Activated T-helper 1 cell treated with Interleukin-2 at 50 U/mL for 16 hours (primary cell): ENCODE results near the gene EFCAB14.
"Not testable (repeated sequence)": the region's sequence is repeated elsewhere in the genome, so short reads cannot be mapped to it uniquely, and the experiment has no call there.

Experiments used
- DNase-seq: peaks from one replicate; pipeline ENCODE4 v3.0.0-alpha.2; 2020; ENCODE audit warnings: low read depth

Gene EFCAB14

DNA sequence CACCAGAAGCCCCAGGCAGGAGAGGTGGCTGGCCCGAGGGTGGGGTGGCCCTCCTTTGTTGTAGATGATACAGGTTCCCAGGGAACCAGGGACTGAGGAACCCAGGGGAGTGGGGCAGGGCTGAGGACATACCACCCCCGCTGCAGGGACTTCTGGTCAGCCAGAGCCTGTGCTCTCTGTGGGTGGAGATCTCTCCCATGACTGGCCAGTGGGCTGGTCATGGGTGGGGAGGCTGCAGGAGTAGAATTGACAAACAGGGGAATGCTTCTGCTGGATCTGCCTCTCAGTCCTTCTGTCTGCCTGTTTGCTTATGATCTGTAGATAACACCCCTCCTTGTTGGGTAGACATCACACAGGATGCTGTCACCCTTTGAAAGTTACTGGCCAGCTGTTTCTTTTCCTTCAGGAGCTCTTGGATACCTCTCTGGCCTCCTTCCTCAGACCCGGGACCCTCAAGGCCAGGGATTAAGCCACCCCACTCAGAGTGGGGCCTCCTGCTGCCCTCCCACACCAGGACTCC lies 2.8 kb upstream of the EFCAB14 start:
- no peak for DNase-seq

DNA sequence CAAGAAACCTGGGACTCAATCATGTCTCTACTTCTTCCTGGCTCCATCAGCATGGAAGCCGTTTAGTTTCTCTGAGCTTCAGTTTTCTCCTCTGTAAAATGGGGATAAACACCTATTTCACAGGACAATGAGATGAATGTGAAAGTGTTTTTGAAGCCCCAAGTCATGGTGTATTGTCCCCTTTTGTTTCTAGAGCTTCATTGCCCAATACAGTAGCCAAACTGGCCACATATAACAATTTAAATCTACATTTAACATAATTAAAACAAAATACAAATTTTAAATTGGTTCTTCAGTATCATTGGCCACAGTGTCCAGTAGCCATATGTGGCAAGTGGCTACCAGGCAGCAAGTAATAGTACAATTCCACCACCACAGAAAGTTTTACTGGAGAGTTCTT lies 2.3 kb upstream of the EFCAB14 start:
- no peak for DNase-seq

DNA sequence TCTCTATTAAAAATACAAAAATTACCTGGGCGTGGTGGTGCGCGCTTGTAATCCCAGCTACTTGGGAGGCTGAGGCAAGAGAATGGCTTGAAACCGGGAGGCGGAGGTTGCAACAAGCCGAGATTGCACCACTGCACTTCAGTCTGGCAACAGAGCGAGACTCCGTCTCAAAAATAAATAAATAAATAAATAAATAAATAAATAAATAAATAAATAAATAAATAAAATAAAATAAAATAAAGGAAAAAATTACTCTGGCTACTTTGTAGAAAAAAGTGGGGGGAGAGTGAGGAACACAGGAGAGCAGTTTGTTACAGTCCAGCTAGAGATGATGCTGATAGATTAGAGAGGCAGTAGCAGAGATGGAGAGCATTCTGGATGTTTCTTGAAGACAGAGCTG lies 1.4 kb upstream of the EFCAB14 start:
- DNase-seq, result not testable (repeated sequence)

DNA sequence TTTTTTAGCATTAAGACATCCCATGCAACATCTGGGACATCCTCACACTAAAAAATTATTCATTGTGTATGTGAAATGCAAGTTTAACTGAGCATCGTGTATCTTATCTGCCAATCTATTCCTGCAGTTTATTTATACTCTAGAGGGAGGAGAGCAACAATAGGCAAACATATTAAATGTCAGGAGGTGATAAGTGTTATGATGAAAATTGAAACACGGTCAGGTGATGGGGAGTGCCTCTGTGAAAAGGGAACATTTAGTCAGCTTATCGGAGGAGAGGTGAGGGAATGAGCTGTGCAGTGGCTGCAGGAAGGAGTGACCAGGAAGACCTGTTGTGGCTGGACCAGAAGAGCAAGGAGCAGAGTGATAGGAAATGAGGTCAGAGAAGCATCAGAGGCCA lies 775 bp upstream of the EFCAB14 start:
- no peak for DNase-seq

DNA sequence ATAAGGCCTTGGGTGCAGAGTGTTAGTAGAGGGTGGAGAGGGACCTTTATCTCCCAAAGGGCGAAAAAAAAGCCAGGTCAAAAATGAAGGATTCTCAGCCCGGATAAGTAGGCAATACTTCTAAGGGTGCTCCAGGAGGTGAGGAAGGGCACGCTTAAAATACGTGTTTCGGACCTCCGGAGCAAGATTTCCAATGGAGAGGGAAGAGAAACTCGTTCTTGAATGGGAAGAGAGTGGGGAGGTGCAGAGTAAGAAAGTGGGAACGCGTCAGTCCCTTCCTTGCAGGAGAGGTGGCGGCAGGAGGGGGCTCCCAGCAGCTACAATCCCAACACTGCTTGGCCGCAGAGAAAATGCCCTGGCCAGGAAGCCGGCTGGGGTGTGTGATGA lies 581 bp downstream of the EFCAB14 start:
- DNase-seq, result no peak

DNA sequence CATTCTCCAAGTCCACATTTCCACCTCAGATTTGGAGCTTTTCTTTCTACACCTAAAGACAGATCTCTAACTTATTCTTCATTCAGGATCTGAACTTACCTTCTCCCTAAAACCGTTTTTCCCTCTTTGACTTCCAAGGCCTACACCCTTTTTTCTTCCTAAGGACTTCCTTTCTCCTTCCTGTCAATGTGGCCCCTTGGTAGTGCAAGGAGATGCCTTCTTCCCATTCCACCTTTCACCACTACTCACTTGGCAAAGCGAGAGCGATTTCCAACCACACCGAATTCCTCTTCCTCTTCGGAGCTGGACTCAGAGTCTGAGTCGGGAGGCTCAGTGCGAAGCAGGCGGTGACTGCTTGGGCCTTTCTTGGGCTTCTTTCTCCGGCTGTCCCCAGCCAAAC lies 1.3 kb downstream of the EFCAB14 start:
- no peak for DNase-seq

DNA sequence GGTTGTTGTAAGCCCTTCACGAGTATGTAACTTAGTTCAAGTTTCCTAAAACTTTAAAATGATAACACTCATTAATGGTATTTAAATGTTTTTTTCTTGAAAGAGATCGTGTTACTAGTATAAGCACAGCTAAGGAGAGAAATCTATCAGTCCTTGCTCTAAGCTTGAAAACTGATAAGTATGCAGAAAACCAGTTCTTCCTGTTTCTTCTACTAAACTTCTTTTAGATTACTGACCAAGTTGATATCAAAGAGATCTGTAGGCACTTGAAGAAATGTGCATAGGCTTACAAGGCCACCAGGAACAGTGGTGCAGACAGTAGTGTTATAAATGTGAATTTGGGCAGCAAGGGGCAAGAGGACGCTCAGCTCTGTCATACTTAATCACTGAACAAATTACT lies 3.9 kb downstream of the EFCAB14 start:
- DNase-seq, result no peak

DNA sequence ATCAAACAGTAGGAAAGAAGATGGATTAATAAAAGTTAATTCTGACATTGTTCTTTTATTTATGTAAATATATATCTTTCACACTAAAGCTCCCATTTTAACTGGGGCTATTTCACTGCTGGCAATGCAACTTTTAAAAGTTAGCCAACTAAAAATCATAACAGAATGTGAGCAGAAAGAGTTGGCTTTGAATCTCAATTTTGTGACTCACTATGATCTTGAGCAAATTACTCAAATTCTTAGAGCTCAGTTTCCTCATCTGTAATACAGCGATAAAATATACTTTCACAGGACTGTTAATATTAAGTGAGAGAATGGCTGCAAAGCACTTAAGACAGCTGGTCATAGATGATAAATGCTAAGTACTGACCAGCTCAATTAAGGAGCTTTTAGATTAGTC lies 10.8 kb downstream of the EFCAB14 start:
- DNase-seq, result no peak

DNA sequence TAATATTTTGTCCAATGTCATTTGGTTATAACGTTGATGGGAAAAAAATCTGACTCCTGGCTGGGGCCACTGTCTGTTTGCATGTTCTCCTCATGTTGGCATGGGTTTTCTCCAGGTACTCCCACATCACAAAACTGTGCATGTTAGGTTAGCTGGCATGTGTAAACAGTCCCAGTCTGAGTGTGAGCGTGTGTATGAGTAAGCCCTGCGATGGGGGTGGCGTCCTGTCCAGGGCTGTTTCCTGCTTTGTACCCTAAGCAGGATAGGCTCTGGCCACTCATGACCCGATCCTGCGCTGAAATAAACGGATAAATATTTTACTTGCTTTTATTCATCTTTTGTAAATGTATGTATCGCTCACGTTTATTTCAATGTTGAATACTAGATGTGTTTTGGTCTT lies 13.5 kb downstream of the EFCAB14 start:
- no peak for DNase-seq

DNA sequence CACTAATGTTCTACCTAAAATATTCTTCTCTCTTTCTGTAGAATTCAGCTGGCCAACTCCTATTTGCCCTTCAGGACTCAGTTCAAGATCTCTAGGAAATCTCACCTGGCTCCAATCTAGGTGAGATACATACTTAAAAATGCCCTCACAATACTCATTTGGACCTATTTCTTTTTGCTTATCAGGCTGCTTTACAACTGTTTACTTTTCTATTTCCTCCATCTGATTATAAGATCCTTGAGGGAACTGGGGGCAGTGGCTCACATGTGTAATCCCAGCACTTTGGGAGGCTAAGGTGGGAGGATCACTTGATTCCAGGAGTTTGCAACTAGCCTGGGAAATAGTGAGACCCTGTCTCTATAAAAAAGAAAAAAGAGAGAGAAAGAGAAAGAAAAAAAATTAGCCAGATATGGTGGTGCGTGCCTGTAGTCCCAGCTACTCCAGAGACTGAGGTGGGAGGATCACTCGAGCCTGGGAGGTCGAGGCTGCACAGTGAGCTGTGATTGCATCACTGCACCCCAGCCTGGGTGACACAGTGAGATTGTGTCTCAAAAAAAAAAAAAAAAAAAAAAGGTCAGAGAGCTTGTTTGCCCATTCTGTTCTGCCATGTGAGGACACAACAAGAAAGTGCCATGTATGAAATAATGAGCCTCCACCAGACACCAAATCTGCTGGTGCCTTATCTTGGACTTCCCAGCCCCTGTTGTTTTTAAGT lies 14.8 kb downstream of the EFCAB14 start:
- DNase-seq, result no peak

DNA sequence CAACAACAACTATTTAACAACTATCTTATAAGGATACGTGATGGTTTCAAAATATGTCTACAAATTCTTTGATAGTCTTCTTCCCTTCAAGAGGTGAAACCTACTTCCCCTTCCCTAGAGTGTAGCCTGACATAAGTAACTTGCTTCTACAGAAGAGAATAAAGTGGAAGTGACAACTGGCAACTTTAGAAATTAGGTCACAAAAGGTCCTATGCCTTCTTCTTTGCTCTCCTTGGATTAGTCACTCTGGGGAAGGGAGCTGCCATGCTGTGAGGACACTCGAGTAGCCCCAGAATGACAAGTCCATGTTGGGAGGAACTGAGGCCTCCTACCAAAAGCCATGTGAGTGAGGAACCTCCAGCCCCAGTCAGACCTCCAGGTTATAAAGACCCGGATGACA lies 19.2 kb downstream of the EFCAB14 start:
- DNase-seq, result no peak

DNA sequence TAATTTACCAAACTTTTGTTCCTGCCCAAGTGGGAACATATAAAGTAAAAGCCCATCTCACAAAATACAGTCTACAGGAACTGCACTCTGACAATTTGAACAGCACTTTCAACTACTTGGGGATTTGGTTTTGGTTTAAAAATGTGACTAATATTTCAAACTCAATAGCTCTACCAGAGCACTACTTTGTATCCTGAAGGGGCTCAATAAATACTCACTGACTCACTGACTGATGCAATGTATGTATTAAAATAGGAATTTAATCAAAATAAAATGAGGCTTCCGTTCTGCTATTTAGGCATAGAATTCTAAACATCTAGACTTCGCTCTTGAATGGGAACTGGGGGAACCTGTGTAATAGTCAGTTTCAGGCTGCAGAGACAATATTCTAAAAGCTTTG lies 21.9 kb downstream of the EFCAB14 start:
- DNase-seq, result no peak

DNA sequence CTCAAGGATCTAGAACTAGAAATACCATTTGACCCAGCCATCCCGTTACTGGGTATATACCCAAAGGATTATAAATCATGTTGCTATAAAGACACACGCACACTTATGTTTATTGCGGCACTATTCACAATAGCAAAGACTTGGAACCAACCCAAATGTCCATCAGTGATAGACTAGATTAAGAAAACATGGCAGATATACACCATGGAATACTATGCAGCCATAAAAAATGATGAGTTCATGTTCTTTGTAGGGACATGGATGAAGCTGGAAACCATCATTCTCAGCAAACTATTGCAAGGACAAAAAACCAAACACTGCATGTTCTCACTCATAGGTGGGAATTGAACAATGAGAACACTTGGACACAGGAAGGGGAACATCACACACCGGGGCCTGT lies 24.2 kb downstream of the EFCAB14 start:
- DNase-seq, result not testable (repeated sequence)

DNA sequence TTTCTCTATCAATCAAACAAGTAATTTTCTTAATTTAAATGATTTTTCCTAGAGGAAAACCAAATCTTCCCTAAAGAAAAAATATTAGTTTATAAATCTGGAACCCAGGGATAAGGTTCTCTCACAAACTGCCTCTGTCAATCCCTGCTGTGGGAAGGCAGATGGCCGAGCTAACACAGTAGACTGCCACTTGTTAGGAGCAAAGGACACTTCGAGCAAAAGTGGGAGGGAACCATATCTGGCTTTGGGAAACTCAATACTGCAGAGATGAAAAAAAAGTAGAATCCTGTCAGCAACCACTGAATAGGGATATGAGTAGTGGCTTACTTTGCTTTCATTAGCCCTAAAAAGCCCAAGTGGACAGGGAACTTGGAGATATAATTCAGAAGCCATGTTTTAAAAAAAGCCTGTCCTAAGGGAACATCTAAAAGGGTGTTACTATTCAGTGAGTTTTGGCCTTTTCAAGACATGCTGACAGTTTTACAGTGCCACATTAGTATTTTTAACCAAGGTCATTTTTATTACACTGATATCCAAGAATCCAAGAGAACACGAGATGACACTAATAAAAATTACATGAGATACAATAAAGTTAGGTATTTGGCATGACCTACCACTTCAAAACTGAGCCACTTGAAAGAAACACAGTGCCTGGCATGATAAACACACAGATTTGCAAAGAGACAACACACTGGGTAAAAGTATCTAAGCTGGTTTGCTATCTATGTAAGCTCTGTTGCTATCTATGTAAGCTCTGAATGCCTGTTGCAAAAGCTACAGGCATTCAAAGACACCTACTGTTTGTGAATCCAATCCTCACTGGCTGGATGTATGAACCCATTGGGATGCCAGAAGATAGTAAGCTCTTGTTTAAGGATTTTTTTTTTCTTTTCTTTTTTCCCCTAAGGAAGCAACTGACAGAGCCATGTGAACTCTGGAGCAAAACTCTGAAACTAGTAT lies 25.8 kb downstream of the EFCAB14 start:
- no peak for DNase-seq

DNA sequence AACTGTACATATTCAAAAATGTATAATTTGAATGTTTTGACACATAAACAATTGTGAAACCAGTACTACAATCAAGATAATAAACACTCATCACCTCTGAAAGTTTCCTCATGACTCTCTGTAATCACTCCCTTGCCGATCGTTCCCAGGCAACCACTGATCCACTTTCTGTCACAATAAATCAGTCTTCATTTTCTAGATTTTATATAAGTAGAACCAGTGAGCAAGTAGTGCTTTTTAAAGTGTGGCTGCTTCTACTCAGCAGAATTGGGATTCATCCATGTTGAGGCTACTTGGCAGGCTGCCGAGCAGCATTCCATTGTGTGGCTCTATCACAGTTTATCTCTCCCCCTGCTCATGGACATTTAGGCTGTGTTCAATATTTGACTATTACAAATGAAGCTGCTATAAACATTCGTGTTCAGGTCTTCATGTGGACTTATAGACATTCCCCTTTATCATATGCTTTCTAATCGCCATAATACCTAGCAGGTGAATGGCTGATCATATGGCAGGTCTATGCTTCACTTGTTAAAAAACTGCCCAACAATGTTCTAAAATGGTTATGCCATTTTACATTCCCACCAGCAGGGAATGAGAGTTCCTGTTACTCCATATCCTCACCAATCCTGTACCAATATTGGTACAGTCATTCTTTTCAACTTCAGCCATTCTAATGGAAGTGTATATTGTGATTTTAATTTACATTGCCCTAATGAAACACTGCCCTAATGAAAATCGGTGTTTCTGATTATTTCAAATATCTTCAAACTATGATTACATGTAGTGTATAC lies 26.7 kb downstream of the EFCAB14 start:
- DNase-seq, result no peak

DNA sequence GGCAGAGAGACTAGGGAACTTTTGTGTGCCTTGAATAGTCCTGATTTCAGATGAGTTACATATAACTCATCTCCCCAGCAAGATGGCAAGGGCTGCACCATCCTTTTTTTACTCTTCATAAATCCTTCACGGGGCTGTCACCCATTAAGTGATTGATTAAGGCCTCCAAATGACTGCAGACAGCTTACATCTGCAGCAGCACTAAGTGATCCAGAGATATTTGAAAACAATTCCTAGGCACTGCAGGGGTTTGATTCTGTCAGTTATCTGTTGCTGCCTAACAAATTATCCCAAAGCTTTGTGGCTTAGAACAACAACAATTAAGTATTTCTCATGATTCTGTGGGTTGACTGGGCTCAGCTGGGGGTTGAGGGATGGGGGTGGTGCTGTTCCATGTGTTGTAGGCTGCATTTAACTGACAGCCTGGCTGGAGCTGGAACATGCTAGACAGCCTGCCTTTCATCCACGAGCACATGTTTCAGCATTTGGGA lies 27.9 kb downstream of the EFCAB14 start:
- DNase-seq, result no peak

DNA sequence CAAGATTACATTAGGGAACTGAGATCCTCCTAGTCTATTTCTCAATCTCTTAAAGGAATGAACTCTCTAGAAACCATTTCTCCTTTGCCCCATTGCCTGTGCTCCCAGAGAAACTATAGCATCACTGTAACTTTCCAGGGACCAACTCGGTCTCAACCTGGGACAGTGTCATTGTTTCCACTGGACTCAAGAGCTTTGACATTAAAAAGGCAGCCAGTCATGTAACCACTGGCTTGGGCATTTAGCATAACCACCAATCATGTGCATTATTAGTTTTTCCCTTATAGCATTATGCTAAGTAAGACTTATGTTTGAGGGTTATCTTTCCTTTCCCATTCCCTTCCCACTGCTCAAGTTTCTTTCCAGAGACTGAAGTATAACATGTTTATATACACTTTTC lies 29.0 kb downstream of the EFCAB14 start:
- DNase-seq, result no peak

DNA sequence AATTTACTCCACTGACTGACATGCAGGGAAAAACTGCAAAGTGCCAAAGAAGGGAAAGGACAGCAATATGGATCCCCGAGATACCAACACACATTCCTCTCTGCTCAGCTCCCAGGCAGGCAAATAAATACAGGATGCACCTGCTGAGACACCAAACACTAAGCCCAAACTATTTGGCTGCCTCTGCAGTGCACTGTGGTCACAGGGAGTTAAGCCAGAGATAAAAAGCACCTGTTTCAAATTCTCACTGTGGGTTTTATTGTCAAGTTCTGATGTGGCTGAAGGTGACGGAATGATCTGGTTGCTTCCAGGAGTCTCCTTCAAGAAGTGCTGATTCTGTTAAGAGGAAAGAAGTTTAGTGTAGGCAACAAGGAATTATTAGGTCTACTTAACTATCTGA lies 29.6 kb downstream of the EFCAB14 start:
- no peak for DNase-seq

DNA sequence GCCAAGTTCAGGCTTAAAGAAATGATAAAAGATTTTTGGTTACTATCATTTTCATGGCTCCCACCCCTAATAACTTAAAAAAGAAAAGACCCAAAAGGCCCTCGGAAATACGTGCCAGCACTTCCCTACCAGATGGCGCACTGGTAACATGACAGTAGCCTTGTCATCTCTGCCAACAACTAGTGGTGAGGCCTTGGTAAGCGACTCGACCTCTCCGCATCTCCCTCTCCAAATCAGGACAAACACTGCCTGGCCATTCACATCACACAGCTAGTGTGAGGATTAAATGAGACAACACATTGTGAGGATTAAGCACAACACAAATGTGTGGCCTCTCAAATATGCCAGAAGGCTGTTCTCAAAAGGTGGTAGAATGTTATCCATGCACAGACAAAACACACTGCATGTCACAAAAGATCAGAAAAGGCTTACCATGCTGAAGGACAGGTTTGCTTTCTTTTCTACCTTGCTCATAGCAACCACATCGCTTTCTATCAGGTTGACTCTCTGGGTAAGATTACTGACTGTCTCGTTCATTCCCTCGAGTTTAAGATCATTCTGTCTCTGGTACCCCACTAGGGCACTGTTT lies 30.9 kb downstream of the EFCAB14 start:
- DNase-seq, result no peak

DNA sequence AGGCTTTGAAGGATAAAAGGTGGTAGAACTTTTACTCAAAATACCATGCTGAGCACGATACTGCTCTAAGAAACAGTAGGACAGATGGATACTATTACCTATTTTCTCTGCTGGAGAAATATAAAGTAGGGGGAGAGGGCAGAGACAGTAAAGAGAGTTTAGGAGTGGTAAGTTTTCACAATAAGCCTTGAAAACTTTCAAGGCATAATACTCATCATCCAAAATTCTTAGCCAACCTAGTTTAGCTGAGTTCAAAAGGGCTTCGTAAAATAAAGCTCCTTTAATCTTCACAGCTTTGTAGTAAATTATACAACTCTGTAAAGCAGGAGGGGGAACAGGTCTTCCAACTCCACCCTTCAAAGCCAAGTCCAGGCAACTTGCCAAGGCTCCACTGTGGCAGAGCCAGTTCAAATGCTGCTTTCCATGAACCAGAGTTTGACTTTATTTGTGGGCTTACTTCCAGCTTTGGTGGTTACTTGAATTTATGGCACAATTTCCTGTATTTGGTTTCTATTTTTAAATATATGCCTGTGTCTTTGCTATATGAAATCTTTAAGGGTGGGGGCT lies 31.7 kb downstream of the EFCAB14 start:
- no peak for DNase-seq

DNA sequence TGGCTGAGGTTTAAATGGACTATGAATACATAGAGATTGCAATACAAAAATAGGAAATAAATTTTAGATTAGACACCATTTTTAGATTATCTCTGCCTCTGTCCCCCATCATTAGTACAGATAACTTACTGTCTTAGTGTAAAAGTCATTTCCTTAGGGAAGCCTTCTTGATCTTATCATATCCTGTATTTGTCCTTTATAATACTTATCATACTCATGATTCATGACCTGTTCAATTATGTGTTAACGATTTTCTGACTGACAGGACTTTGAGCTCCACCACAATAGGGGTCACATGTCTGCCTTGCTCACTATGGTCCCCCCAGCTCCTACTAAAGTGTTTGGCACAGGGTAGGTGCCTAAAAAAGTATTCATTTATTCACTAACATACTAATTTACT lies 32.7 kb downstream of the EFCAB14 start:
- DNase-seq, result no peak

DNA sequence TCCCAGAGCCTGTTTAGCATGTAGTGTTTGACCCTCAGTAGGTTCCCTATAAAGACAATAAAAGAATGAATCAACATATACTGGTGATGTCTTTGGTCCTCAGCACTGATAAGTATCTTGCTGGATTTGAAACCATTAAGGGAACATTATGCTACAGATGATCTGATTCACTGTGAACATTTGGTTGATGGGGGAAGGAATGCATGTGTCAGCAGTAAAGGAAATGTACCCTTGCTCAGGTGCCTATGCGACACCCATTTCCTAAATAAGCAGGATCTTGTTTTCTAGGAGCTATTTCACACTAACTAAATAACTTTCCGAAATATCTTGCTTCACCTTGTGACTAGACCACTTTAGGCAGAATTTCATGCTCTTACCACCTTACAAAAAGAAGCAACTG lies 34.2 kb downstream of the EFCAB14 start:
- no peak for DNase-seq
